A549 (cell line): ENCODE data around the gene MYF6. TPM values are rescaled to one million over a fixed set of nuclear protein-coding genes. Genes with fewer than 3 reads are reported as not detected.

Experiments
- ATAC-seq, 2 experiments: fragments of 200-7000 bp in 1 of 2; fragments of >200 bp in 1 of 2; cut with Nextera tagmentation in 1 of 2; cut with Tn5 transposase in 1 of 2; 3 replicates each; pipeline versions ENCODE4 v1.8.0 to v1.9.1; 2018 to 2020; ENCODE audit warnings: mild to moderate bottlenecking in 1 of 2, moderate library complexity in 1 of 2
- CTCF ChIA-PET: fragments of 300-600 bp; sonication (Branson Sonifier 250); formaldehyde crosslinking; extraction: SDS; loops from one replicate; lab custom pipeline; 2021; ENCODE audit warnings: antibody characterized with exemption, inconsistent platforms; lab: Yijun Ruan, JAX
- POLR2A ChIA-PET: fragments of 350-600 bp; formaldehyde crosslinking; extraction: SDS; loops from one replicate; lab custom pipeline; 2021; ENCODE audit warnings: antibody characterized with exemption, inconsistent platforms; lab: Yijun Ruan, JAX
- DNase-seq, 2 experiments: peaks; one replicate each; pipeline versions ENCODE4 v3.0.0 to v3.0.0-alpha.2; 2011 to 2016; ENCODE audit warnings: low read depth in 1 of 2, low spot score in 1 of 2
- FAIRE-seq: peaks from 2 replicates; lab custom pipeline; 2011; peaks lifted over from hg19 to GRCh38; lab: Jason Lieb, UNC
- H3K27ac ChIP-seq, 2 experiments: fragments of >200 bp; sonication (Bioruptor Twin); formaldehyde crosslinking; 3 replicates each; pipeline ENCODE4 v1.5.1; 2016 to 2017
- H3K4me1 ChIP-seq: fragments of >200 bp; sonication (Bioruptor Twin); formaldehyde crosslinking; 3 replicates; pipeline ENCODE4 v1.6.1; 2016
- H3K4me2 ChIP-seq: fragments of >200 bp; sonication (Bioruptor Twin); formaldehyde crosslinking; 3 replicates; pipeline ENCODE4 v1.6.1; 2016
- H3K4me3 ChIP-seq: fragments of >200 bp; sonication (Bioruptor Twin); formaldehyde crosslinking; 3 replicates; pipeline ENCODE4 v1.5.1; 2016
- H3K9me3 ChIP-seq: fragments of >200 bp; sonication (Bioruptor Twin); formaldehyde crosslinking; 3 replicates; pipeline ENCODE4 v1.6.1; 2016
- ATOH8 ChIP-seq: fragments of 250-450 bp; sonication (Bioruptor Pico); IDR thresholded peaks from 2 replicates; pipeline ENCODE4 v1.5.0; 2020; ENCODE audit warnings: low read depth, mild to moderate bottlenecking, moderate library complexity
- BCL3 ChIP-seq: fragments of >200 bp; sonication (Bioruptor Twin); formaldehyde crosslinking; IDR thresholded peaks from 3 replicates; pipeline ENCODE4 v1.6.1; 2016
- BHLHE40 ChIP-seq: IDR thresholded peaks from 2 replicates; pipeline ENCODE4 v1.6.1; 2012; ENCODE audit warnings: low read depth, low read length, inconsistent platforms
- CEBPB ChIP-seq, 2 experiments: fragments of >200 bp in 1 of 2; sonication (Bioruptor Twin) in 1 of 2; formaldehyde crosslinking in 1 of 2; IDR thresholded peaks; 2 replicates each; pipeline ENCODE4 v1.6.1; 2012 to 2016
- EHF ChIP-seq: fragments of 250-450 bp; sonication (Bioruptor Pico); IDR thresholded peaks from 2 replicates; pipeline ENCODE4 v1.5.0; 2020; ENCODE audit warnings: mild to moderate bottlenecking
- EHMT2 ChIP-seq: fragments of 200-600 bp; sonication (generic); IDR thresholded peaks from 2 replicates; pipeline ENCODE4 v1.6.1; 2016; ENCODE audit warnings: antibody characterized with exemption, low read depth, mild to moderate bottlenecking, moderate library complexity
- FOSL2 ChIP-seq, 2 experiments: fragments of 450-650 bp in 1 of 2; fragments of >200 bp in 1 of 2; sonication (Bioruptor Twin) in 1 of 2; formaldehyde crosslinking; IDR thresholded peaks; 2 replicates each; pipeline versions ENCODE4 v1.5.0 to v1.6.1; 2016 to 2020; ENCODE audit warnings: mild to moderate bottlenecking in 1 of 2, moderate library complexity in 1 of 2
- FOXS1 ChIP-seq: fragments of 250-450 bp; sonication (Bioruptor Pico); IDR thresholded peaks from 2 replicates; pipeline ENCODE4 v1.5.0; 2020; ENCODE audit warnings: mild to moderate bottlenecking, moderate library complexity
- HDAC2 ChIP-seq: fragments of 200-600 bp; sonication (generic); IDR thresholded peaks from 2 replicates; pipeline ENCODE4 v1.6.1; 2016
- HES2 ChIP-seq: fragments of >200 bp; sonication (Bioruptor Twin); formaldehyde crosslinking; IDR thresholded peaks from 2 replicates; pipeline ENCODE4 v1.6.1; 2016
- HOXB13 ChIP-seq: fragments of 250-450 bp; sonication (Bioruptor Pico); IDR thresholded peaks from 2 replicates; pipeline ENCODE4 v1.5.0; 2020; ENCODE audit warnings: low read depth, mild to moderate bottlenecking, moderate library complexity
- JUNB ChIP-seq: fragments of >200 bp; sonication (Bioruptor Twin); formaldehyde crosslinking; IDR thresholded peaks from 2 replicates; pipeline ENCODE4 v1.6.1; 2016
- NFE2L2 ChIP-seq: fragments of 150-350 bp; conservative IDR thresholded peaks from 2 replicates; pipeline ENCODE4 v1.6.1; 2014; ENCODE audit warnings: low read length
- NR3C1 ChIP-seq: fragments of >200 bp; sonication (Bioruptor Twin); formaldehyde crosslinking; IDR thresholded peaks from 3 replicates; pipeline ENCODE4 v1.6.1; 2017
- POLR2A ChIP-seq: IDR thresholded peaks from 2 replicates; pipeline ENCODE4 v1.6.1; 2012; ENCODE audit warnings: mild to moderate bottlenecking, low read length
- POLR2AphosphoS2 ChIP-seq: conservative IDR thresholded peaks from 2 replicates; pipeline ENCODE4 v1.6.1; 2012; ENCODE audit warnings: low read length, improper control_type of control experiment, inconsistent platforms
- RAD21 ChIP-seq, 2 experiments: fragments of >200 bp in 1 of 2; sonication (Bioruptor Twin) in 1 of 2; formaldehyde crosslinking in 1 of 2; IDR thresholded peaks in 1 of 2; conservative IDR thresholded peaks in 1 of 2; 2 replicates in 1 of 2; 3 replicates in 1 of 2; pipeline ENCODE4 v1.6.1; 2012 to 2018; ENCODE audit warnings: inconsistent platforms in 1 of 2
- RARB ChIP-seq: fragments of 250-450 bp; sonication (Bioruptor Pico); IDR thresholded peaks from 2 replicates; pipeline ENCODE4 v1.8.0; 2021; ENCODE audit warnings: mild to moderate bottlenecking, moderate library complexity
- RCOR1 ChIP-seq: fragments of 150-350 bp; IDR thresholded peaks from 2 replicates; pipeline ENCODE4 v1.6.1; 2014; ENCODE audit warnings: antibody characterized with exemption, low read length, low read depth
- SMC3 ChIP-seq: fragments of >200 bp; sonication (Bioruptor Twin); formaldehyde crosslinking; IDR thresholded peaks from 3 replicates; pipeline ENCODE4 v1.6.1; 2018; ENCODE audit warnings: inconsistent platforms
- SREBF2 ChIP-seq: fragments of 450-650 bp; IDR thresholded peaks from 2 replicates; pipeline ENCODE4 v1.6.1; 2014; ENCODE audit warnings: mild to moderate bottlenecking, moderate library complexity
- ZC3H11A ChIP-seq: fragments of 450-650 bp; IDR thresholded peaks from 2 replicates; pipeline ENCODE4 v1.6.1; 2014; ENCODE audit warnings: antibody characterized with exemption, mild to moderate bottlenecking
- WGBS: methylation state at CpG from one replicate; pipeline ENCODE4 v1.1.6; 2017; ENCODE audit errors: missing lambda C conversion rate; 5-methylcytosine and 5-hydroxymethylcytosine counted together
- polyA plus RNA-seq, 4 experiments: library from polyadenylated mRNA; depleted of rRNA in 3 of 4; stranded (reverse); fragments of >200 nt; fragmentation: RNase III in 1 of 4; extraction: RNeasy Plus Mini Kit Qiagen cat#74134 plus additional on column Dnase treatment in 1 of 4; gene quantifications; 2 replicates in 3 of 4; 3 replicates in 1 of 4; pipeline ENCODE4 v1.2.3, GENCODE V29; 2011 to 2017
- TF ChIP-seq, protein P1 (sequence below): fragments of 250-450 bp; sonication (Bioruptor Pico); IDR thresholded peaks from 2 replicates; pipeline ENCODE4 v1.5.0; 2021; ENCODE audit warnings: mild to moderate bottlenecking, moderate library complexity, borderline replicate concordance

The MYF6 gene
- polyA plus RNA-seq, 2 of the 4 experiments (the other 2 are of a cell fraction): not detected

- POLR2A ChIA-PET: no interaction called here
- no peaks in the 10 kb centered on the region for H3K9me3 ChIP-seq
- TF ChIP-seq RCOR1 (no peak), BHLHE40 (no peak), JUNB (no peak), EHF (CRISPR knock-in tag) (no peak), NR3C1 (no peak), SREBF2 (no peak), POLR2A (no peak), FOXS1 (no peak), FOSL2 (IDR thresholded peaks at IDR 0.05) (no peak), FOSL2 (CRISPR knock-in tag; IDR thresholded peaks at IDR 0.05) (no peak), ATOH8 (CRISPR knock-in tag) (no peak), POLR2AphosphoS2 (no peak), RARB (no peak), NFE2L2 (no peak), RAD21 (conservative IDR thresholded peaks at IDR 0.05 in 1 of 2, IDR thresholded peaks at IDR 0.05 in 1 of 2) (no peak), EHMT2 (no peak), BCL3 (no peak), HES2 (no peak)
- TF ChIP-seq, protein P1, sequence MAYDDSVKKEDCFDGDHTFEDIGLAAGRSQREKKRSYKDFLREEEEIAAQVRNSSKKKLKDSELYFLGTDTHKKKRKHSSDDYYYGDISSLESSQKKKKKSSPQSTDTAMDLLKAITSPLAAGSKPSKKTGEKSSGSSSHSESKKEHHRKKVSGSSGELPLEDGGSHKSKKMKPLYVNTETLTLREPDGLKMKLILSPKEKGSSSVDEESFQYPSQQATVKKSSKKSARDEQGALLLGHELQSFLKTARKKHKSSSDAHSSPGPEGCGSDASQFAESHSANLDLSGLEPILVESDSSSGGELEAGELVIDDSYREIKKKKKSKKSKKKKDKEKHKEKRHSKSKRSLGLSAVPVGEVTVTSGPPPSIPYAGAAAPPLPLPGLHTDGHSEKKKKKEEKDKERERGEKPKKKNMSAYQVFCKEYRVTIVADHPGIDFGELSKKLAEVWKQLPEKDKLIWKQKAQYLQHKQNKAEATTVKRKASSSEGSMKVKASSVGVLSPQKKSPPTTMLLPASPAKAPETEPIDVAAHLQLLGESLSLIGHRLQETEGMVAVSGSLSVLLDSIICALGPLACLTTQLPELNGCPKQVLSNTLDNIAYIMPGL (CRISPR knock-in tag): no peak
- DNase-seq (no peak), ATAC-seq (peak; percentile 33 to 56; a peak in 1 of 6 replicates), FAIRE-seq (no peak)
- no peaks in the 10 kb centered on the region for H3K4me1 ChIP-seq
- H3K4me2 ChIP-seq: peak overlapping the region; percentile 51
- H3K4me3 ChIP-seq: no peak overlapping the region
- 46% methylated on average over 12 of the region's 12 CpGs for WGBS
- CTCF ChIA-PET: interaction anchor here (1.1 kb wide), 1 partner anchor 289 kb away, joined by 3 read pairs; no protein-coding TSS in a partner anchor
- H3K27ac ChIP-seq: no peak overlapping the region
These were observed 4.3 kb upstream of the MYF6 start for GRCh38 chr12:80702889-80703805.

GRCh38 chr12:80704420-80704819 lies 3.0 kb upstream of the MYF6 start:
- TF ChIP-seq, protein P1 (CRISPR knock-in tag): no peak
- no peak for TF ChIP-seq NR3C1
- TF ChIP-seq ATOH8 (CRISPR knock-in tag): no peak
- no peak for TF ChIP-seq ZC3H11A
- TF ChIP-seq SMC3: no peak
- no peak for TF ChIP-seq EHF (CRISPR knock-in tag)
- no peak for TF ChIP-seq HOXB13 (CRISPR knock-in tag)
- no peak for TF ChIP-seq HDAC2
- TF ChIP-seq CEBPB (IDR thresholded peaks at IDR 0.05): no peak
- TF ChIP-seq, all 56 proteins: peak for 0
- no peaks in the 10 kb centered on the region for H3K9me3 ChIP-seq
- ChIA-PET POLR2A (no interaction called here), CTCF (interaction anchor here (1.1 kb wide), 1 partner anchor 290 kb away, joined by 3 read pairs; no protein-coding TSS in a partner anchor)
- H3K4me3 ChIP-seq: no peak overlapping the region
- DNase-seq: no peak
- H3K27ac ChIP-seq: no peak overlapping the region
- ATAC-seq: no peak
- no peak overlapping the region for H3K4me2 ChIP-seq
- WGBS: 80% methylated on average over 2 of the region's 2 CpGs
- H3K4me1 ChIP-seq: no peaks in the 10 kb centered on the region
- FAIRE-seq: no peak
